Osteocyte (in vitro differentiated cells): Measurements from ENCODE around the gene FCRLA. TPM values are rescaled to one million over a fixed set of nuclear protein-coding genes. Genes with fewer than 3 reads are reported as not detected.
"Not testable (repeated sequence)": the region's sequence is repeated elsewhere in the genome, so short reads cannot be mapped to it uniquely, and the experiment has no call there.

Source experiments
- DNase-seq: peaks from one replicate; pipeline ENCODE4 v3.0.0; 2021; ENCODE audit warnings: mixed read lengths; ENCODE audit not compliant: unreplicated experiment; ENCODE audit errors: extremely low spot score
- H3K27ac Mint-ChIP-seq: one replicate; pipeline ENCODE4 v1.8.0; 2021; ENCODE audit warnings: mild to moderate bottlenecking, mixed read lengths; ENCODE audit not compliant: unreplicated experiment
- H3K27me3 Mint-ChIP-seq: one replicate; pipeline ENCODE4 v1.8.0; 2021; ENCODE audit warnings: mixed read lengths; ENCODE audit not compliant: unreplicated experiment
- H3K36me3 Mint-ChIP-seq: one replicate; pipeline ENCODE4 v1.8.0; 2021; ENCODE audit warnings: mixed read lengths; ENCODE audit not compliant: unreplicated experiment
- H3K4me1 Mint-ChIP-seq: one replicate; pipeline ENCODE4 v1.8.0; 2021; ENCODE audit warnings: mixed read lengths; ENCODE audit not compliant: unreplicated experiment
- H3K4me3 Mint-ChIP-seq: one replicate; pipeline ENCODE4 v1.8.0; 2021; ENCODE audit warnings: mild to moderate bottlenecking, moderate library complexity, mixed read lengths; ENCODE audit not compliant: unreplicated experiment
- H3K9me3 Mint-ChIP-seq: one replicate; pipeline ENCODE4 v1.8.0; 2021; ENCODE audit warnings: mixed read lengths; ENCODE audit not compliant: unreplicated experiment
- CTCF ChIP-seq: fragments of 200-600 bp; sonication (generic); IDR thresholded peaks from 2 replicates; pipeline ENCODE4 v1.5.0; 2021; ENCODE audit warnings: antibody characterized with exemption, mild to moderate bottlenecking, moderate library complexity
- total RNA-seq: library from RNA; stranded (reverse); gene quantifications from 2 replicates; pipeline ENCODE4 v1.2.1, GENCODE V29; 2021

FCRLA gene
- total RNA-seq, 1 donor from 2014 or later: not detected

GRCh38 chr1:161720422-161720821, 13.4 kb downstream of the FCRLA start:
- Mint-ChIP-seq H3K9me3 (no peaks in the 10 kb centered on the region), H3K27me3 (peaks cover 34% of the 10 kb centered on the region), H3K4me1 (peaks cover under 1% of the 10 kb centered on the region), H3K36me3 (no peaks in the 10 kb centered on the region), H3K4me3 (no peak overlapping the region), H3K27ac (no peak overlapping the region)
- no peak for DNase-seq
- TF ChIP-seq CTCF: no peak

- no peak for DNase-seq
- Mint-ChIP-seq H3K27me3 (peaks cover 33% of the 10 kb centered on the region), H3K9me3 (no peaks in the 10 kb centered on the region), H3K4me3 (no peak within 1 kb of the TSS), H3K27ac (no peak within 1 kb of the TSS), H3K4me1 (peaks cover 8% of the 10 kb centered on the region), H3K36me3 (no peaks in the 10 kb centered on the region)
- TF ChIP-seq CTCF: no peak
Measured at GRCh38 chr1:161720956-161721737, 14.1 kb downstream of the FCRLA start, which contains the start of gene FCRLB. Gene FCRLB, plus strand, starts transcription at chr1:161721544. Its CDS starts 1,129 bp downstream, at chr1:161722673.

GRCh38 chr1:161721738-161722343, 14.8 kb downstream of the FCRLA start:
- peaks cover 9% of the 10 kb centered on the region for H3K4me1 Mint-ChIP-seq
- H3K9me3 Mint-ChIP-seq: no peaks in the 10 kb centered on the region
- DNase-seq: no peak
- no peaks in the 10 kb centered on the region for H3K36me3 Mint-ChIP-seq
- no peak overlapping the region for H3K4me3 Mint-ChIP-seq
- H3K27me3 Mint-ChIP-seq: peaks cover 30% of the 10 kb centered on the region
- no peak for TF ChIP-seq CTCF
- H3K27ac Mint-ChIP-seq: no peak overlapping the region

GRCh38 chr1:161722406-161722805, 15.4 kb downstream of the FCRLA start:
- H3K27me3 Mint-ChIP-seq: peaks cover 24% of the 10 kb centered on the region
- peaks cover 9% of the 10 kb centered on the region for H3K4me1 Mint-ChIP-seq
- no peak for DNase-seq
- H3K36me3 Mint-ChIP-seq: no peaks in the 10 kb centered on the region
- H3K4me3 Mint-ChIP-seq: no peak overlapping the region
- no peak for TF ChIP-seq CTCF
- no peak overlapping the region for H3K27ac Mint-ChIP-seq
- no peaks in the 10 kb centered on the region for H3K9me3 Mint-ChIP-seq

- H3K4me3 Mint-ChIP-seq: no peak overlapping the region
- no peaks in the 10 kb centered on the region for H3K36me3 Mint-ChIP-seq
- H3K9me3 Mint-ChIP-seq: no peaks in the 10 kb centered on the region
- peaks cover 9% of the 10 kb centered on the region for H3K4me1 Mint-ChIP-seq
- TF ChIP-seq CTCF: no peak
- DNase-seq: no peak
- H3K27ac Mint-ChIP-seq: no peak overlapping the region
- peaks cover 17% of the 10 kb centered on the region for H3K27me3 Mint-ChIP-seq
Measured at GRCh38 chr1:161723459-161724141, 16.6 kb downstream of the FCRLA start.

GRCh38 chr1:161725258-161725907, 18.4 kb downstream of the FCRLA start:
- not testable (repeated sequence) for DNase-seq, H3K9me3 Mint-ChIP-seq, H3K4me1 Mint-ChIP-seq, H3K27ac Mint-ChIP-seq, H3K36me3 Mint-ChIP-seq
- peaks cover 12% of the 10 kb centered on the region for H3K27me3 Mint-ChIP-seq
- H3K4me3 Mint-ChIP-seq: peak overlapping the region; percentile 84
